ENCODE results near the gene FYN. TPM values are rescaled to one million over a fixed set of nuclear protein-coding genes. Genes with fewer than 3 reads are reported as not detected.

FYN gene
- total RNA-seq, 1 experiment from 2014 or later: 249 TPM

DNA sequence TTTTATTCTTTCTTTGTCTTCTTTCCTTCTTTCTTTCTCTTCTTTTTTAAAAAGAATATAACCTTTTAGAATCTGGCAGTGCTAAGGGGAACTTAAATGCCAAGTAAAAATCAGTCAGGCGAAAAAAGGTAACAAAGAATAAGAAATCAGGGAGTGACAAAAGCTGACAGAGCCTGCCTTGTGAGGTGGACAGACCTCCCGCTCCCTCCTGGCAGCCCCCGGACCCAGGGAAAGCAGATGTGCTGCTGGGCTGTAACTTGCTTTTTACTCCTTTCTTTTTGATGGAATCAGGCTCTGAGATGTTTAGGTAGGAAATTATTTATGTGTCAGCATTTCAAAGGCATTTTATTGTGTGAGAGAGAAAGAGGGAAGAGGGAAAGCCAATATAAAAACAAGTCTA is 172.1 kb downstream of the FYN start:
- Histone ChIP-seq H4K20me1 (ENCODE audit: insufficient read depth, low read depth, low read length) (no peaks in the 10 kb centered on the region), H3K4me1 (ENCODE audit: low read length) (peaks cover 15% of the 10 kb centered on the region), H3K27me3 (ENCODE audit: low read length) (no peaks in the 10 kb centered on the region), H3K9ac (ENCODE audit: low read length) (no peak overlapping the region), H3K9me3 (ENCODE audit: low read length) (no peaks in the 10 kb centered on the region), H3K9me2 (replicated peaks; ENCODE audit: insufficient read depth, low read length) (no peaks in the 10 kb centered on the region), H3K36me3 (ENCODE audit: insufficient read depth, low read length) (peaks cover 34% of the 10 kb centered on the region; the same call in 1 of the 2 replicates), H3K4me2 (ENCODE audit: low read depth, low read length, poor library complexity, severe bottlenecking) (no peak overlapping the region), H3K79me2 (ENCODE audit: low read length) (peaks cover 2% of the 10 kb centered on the region; the same call in 1 of the 2 replicates), H2AFZ (ENCODE audit: low read length) (no peak overlapping the region), H3K27ac (ENCODE audit: low read length) (no peak overlapping the region), H3K4me3 (ENCODE audit: low read length) (no peak overlapping the region)
- DNase-seq: no peak

DNA sequence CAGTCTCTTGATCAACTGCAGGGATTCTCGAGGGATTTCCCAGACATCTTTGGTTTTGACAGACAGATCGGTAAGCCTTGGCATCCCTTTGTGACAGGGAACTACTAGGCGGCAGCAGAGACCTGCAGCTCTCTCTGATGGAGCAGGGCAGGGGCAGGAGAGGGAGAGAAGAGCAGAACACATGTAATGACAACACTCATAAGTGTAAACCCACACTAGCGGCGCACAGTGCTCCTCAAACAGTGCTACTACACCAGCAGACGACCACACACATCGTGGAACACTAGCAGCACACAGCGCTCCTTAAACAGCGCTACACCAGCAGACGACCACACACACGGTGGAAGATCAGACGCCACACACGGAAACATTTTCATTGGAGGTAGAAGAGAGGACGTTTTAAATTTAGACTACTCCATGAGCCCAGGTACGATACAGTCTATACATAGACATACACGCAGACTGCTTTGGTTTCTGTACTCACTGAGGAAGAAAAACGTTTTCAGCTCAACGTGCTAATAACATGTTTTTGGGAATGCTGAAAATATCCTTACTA is 173.0 kb downstream of the FYN start:
- Histone ChIP-seq H3K4me1 (ENCODE audit: low read length) (peaks cover 12% of the 10 kb centered on the region), H3K9ac (ENCODE audit: low read length) (no peak overlapping the region), H3K79me2 (ENCODE audit: low read length) (no peaks in the 10 kb centered on the region), H3K27me3 (ENCODE audit: low read length) (no peaks in the 10 kb centered on the region), H4K20me1 (ENCODE audit: insufficient read depth, low read depth, low read length) (no peaks in the 10 kb centered on the region), H3K27ac (ENCODE audit: low read length) (no peak overlapping the region), H3K4me3 (ENCODE audit: low read length) (no peak overlapping the region), H3K4me2 (ENCODE audit: low read depth, low read length, poor library complexity, severe bottlenecking) (no peak overlapping the region), H3K9me2 (replicated peaks; ENCODE audit: insufficient read depth, low read length) (no peaks in the 10 kb centered on the region), H2AFZ (ENCODE audit: low read length) (no peak overlapping the region), H3K36me3 (ENCODE audit: insufficient read depth, low read length) (peaks cover 38% of the 10 kb centered on the region; the same call in 1 of the 2 replicates), H3K9me3 (ENCODE audit: low read length) (no peaks in the 10 kb centered on the region)
- DNase-seq: no peak

DNA sequence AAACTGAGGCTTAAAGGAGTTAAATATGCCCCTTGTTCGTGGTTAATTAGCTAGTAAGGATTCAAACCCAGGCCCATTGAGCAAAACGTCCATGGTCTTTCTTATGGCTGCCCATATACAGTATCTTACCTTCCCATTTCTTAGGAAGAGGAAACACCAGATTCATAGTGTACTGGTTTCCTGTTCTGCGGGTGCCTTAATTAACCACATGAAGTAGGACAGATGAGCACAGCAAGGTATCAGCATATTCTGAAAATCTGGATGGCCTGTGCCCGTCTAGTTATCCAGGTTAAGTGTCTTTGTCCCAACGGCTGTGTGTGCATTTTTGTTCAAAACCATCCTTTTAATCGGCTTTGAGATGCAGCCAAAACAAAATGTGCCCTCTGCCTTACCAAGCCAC is 174.1 kb downstream of the FYN start:
- Histone ChIP-seq H3K4me3 (ENCODE audit: low read length) (no peak overlapping the region), H3K79me2 (ENCODE audit: low read length) (no peaks in the 10 kb centered on the region), H3K27me3 (ENCODE audit: low read length) (no peaks in the 10 kb centered on the region), H3K9ac (ENCODE audit: low read length) (no peak overlapping the region), H3K27ac (ENCODE audit: low read length) (no peak overlapping the region), H3K9me3 (ENCODE audit: low read length) (no peaks in the 10 kb centered on the region), H3K36me3 (ENCODE audit: insufficient read depth, low read length) (peaks cover 44% of the 10 kb centered on the region; the same call in 1 of the 2 replicates), H3K4me1 (ENCODE audit: low read length) (peaks cover 9% of the 10 kb centered on the region), H4K20me1 (ENCODE audit: insufficient read depth, low read depth, low read length) (no peaks in the 10 kb centered on the region), H2AFZ (ENCODE audit: low read length) (no peak overlapping the region), H3K9me2 (replicated peaks; ENCODE audit: insufficient read depth, low read length) (no peaks in the 10 kb centered on the region), H3K4me2 (ENCODE audit: low read depth, low read length, poor library complexity, severe bottlenecking) (no peak overlapping the region)
- no peak for DNase-seq

DNA sequence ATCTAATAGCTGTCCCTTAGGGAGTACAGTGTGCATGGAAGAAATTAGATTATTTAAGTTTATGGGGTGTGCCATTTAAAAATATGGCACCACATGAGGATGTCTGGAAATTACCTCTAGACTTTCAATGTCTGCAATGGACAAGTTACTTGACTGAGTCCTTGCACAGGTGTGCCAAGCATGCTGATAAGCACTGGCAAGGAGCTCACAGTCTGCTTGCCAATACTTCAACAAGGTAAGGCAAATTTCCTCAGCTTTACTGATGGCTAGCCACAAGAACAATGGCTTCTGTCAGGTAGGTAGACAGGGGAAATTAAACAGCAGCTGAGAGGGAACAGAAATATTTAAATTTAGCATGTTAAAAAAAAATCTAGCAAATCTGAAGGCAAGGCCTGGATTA is 176.4 kb downstream of the FYN start:
- no peak overlapping the region for H3K27ac ChIP-seq (ENCODE audit: low read length)
- no peak overlapping the region for H3K9ac ChIP-seq (ENCODE audit: low read length)
- H3K9me3 ChIP-seq (ENCODE audit: low read length): no peaks in the 10 kb centered on the region
- H3K4me3 ChIP-seq (ENCODE audit: low read length): no peak overlapping the region
- H3K36me3 ChIP-seq (ENCODE audit: insufficient read depth, low read length): peaks cover 37% of the 10 kb centered on the region; the same call in 1 of the 2 replicates
- no peak for DNase-seq
- H3K4me2 ChIP-seq (ENCODE audit: low read depth, low read length, poor library complexity, severe bottlenecking): no peak overlapping the region
- H3K9me2 ChIP-seq (replicated peaks; ENCODE audit: insufficient read depth, low read length): no peaks in the 10 kb centered on the region
- H2AFZ ChIP-seq (ENCODE audit: low read length): no peak overlapping the region
- H3K4me1 ChIP-seq (ENCODE audit: low read length): peaks cover 3% of the 10 kb centered on the region; the same call in 1 of the 2 replicates
- H4K20me1 ChIP-seq (ENCODE audit: insufficient read depth, low read depth, low read length): no peaks in the 10 kb centered on the region
- H3K79me2 ChIP-seq (ENCODE audit: low read length): no peaks in the 10 kb centered on the region
- H3K27me3 ChIP-seq (ENCODE audit: low read length): no peaks in the 10 kb centered on the region

DNA sequence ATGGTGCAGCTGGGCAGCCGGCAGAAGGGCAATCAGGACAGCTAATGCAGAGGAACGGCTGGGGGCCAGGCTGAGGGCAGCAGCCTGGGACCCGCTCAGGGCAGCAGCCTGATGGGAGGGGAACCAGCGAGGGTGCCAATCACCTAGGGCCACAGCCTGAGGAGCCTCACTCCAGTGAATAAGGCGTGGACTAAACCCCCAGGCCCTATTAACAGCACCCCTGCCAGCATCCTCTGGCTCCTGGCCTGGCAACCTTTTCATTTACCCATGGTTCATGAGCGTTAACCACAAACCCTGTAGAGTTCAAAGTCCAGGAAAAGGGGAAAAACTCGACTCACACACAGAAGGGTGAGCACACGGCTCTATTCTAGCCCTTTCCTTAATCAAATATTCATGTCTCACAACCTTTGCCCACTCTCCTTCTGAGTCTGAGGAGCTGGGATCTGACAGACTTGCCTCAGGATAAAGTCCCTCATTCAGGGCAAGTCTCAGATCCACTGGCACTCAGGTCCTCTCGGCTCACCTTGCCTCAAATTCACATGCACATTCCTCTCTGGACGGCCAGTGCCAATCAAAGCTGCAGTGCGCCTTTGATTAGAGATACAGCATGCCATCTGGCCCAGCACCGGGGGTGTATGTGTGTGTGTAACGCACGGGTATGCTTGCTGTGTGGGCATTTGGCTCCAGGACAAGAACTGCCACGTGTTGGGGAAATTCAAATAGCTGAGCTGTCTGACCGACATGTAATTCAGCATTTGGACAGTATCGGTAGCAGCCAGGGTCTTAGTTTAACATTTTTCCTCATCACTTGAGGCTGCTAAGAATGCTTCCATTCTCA is 180.7 kb downstream of the FYN start:
- H3K9me2 ChIP-seq (replicated peaks; ENCODE audit: insufficient read depth, low read length): no peaks in the 10 kb centered on the region
- H3K4me2 ChIP-seq (ENCODE audit: low read depth, low read length, poor library complexity, severe bottlenecking): no peak overlapping the region
- H3K4me3 ChIP-seq (ENCODE audit: low read length): no peak overlapping the region
- H3K9me3 ChIP-seq (ENCODE audit: low read length): no peaks in the 10 kb centered on the region
- H3K27ac ChIP-seq (ENCODE audit: low read length): no peak overlapping the region
- H3K36me3 ChIP-seq (ENCODE audit: insufficient read depth, low read length): peaks cover 33% of the 10 kb centered on the region
- H4K20me1 ChIP-seq (ENCODE audit: insufficient read depth, low read depth, low read length): no peaks in the 10 kb centered on the region
- H3K79me2 ChIP-seq (ENCODE audit: low read length): no peaks in the 10 kb centered on the region
- H3K27me3 ChIP-seq (ENCODE audit: low read length): no peaks in the 10 kb centered on the region
- no peak overlapping the region for H2AFZ ChIP-seq (ENCODE audit: low read length)
- H3K4me1 ChIP-seq (ENCODE audit: low read length): peaks cover 2% of the 10 kb centered on the region; the same call in 1 of the 2 replicates
- DNase-seq: no peak
- H3K9ac ChIP-seq (ENCODE audit: low read length): no peak overlapping the region

DNA sequence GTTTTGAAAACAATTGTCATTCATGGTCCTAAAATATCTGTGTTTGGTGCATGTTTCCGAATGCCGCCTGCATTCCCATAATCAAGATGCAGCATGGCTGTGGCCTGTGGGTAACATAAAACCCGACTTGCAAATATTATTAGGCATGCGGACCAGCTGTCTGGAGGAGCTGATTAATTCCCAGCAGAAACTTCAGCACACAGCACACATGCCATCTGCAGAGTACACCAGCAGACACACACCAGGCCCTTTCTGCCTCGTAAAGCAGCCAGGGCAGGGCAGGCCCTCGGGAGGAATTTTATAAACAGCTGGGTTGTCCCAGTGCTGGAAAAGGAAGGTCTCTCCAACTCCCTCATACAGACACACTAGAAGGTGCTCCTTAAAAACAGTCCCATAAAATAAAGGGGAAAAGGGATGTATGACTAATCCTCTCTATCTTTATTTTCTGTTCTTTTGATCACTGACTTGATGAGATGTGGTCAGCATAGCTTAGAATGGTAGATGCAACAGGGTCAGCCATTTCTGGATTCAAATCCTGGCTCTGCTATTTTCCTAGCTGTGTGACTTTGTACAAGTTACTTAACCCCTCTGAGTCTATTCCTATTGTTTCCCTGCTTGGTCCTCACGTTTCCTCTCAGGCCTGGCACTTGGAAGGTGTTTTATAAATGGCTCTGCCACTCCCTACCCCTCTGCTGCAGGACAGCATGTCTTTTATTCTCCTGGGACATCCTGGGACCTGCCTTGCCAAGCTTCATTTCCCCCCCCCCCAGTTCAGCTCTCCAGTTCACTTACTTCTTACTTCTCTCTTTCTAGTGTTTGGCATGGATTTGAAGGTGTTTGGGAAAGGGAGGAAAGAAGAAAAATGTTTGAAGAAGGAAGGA is 181.7 kb downstream of the FYN start:
- no peak overlapping the region for H3K4me2 ChIP-seq (ENCODE audit: low read depth, low read length, poor library complexity, severe bottlenecking)
- H4K20me1 ChIP-seq (ENCODE audit: insufficient read depth, low read depth, low read length): no peaks in the 10 kb centered on the region

DNA sequence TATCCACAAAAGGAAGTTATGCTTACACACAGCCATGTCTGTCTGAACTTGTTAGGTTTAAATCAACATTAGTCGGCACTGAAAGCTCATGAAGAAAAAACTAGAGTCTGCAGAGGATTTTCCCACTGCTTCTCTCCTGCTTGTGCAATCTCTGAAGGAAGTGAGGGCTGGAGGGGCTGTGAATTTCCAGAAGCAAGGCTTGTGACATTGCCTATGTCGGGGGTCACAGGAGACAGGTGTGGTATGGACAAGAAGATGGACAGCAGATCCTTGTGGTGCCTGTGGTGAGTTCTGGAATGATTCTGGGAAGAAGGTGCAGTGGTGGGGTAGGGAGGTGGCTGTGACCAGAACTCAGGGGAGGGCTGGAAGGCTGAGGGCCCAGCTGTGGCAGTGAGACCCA is 183.3 kb downstream of the FYN start:
- no peaks in the 10 kb centered on the region for H3K9me3 ChIP-seq (ENCODE audit: low read length)
- peaks cover 24% of the 10 kb centered on the region for H3K36me3 ChIP-seq (ENCODE audit: insufficient read depth, low read length)
- DNase-seq: no peak
- no peaks in the 10 kb centered on the region for H3K79me2 ChIP-seq (ENCODE audit: low read length)
- no peaks in the 10 kb centered on the region for H3K4me1 ChIP-seq (ENCODE audit: low read length)
- no peak overlapping the region for H3K9ac ChIP-seq (ENCODE audit: low read length)
- H3K9me2 ChIP-seq (replicated peaks; ENCODE audit: insufficient read depth, low read length): no peaks in the 10 kb centered on the region
- H2AFZ ChIP-seq (ENCODE audit: low read length): no peak overlapping the region
- H4K20me1 ChIP-seq (ENCODE audit: insufficient read depth, low read depth, low read length): no peaks in the 10 kb centered on the region
- no peak overlapping the region for H3K27ac ChIP-seq (ENCODE audit: low read length)
- H3K4me3 ChIP-seq (ENCODE audit: low read length): no peak overlapping the region
- no peaks in the 10 kb centered on the region for H3K27me3 ChIP-seq (ENCODE audit: low read length)
- no peak overlapping the region for H3K4me2 ChIP-seq (ENCODE audit: low read depth, low read length, poor library complexity, severe bottlenecking)

More for the DNA sequence above, 181.7 kb downstream of the FYN start:
- DNase-seq: no peak
- no peak overlapping the region for H2AFZ ChIP-seq (ENCODE audit: low read length)
- no peaks in the 10 kb centered on the region for H3K27me3 ChIP-seq (ENCODE audit: low read length)
- H3K9me3 ChIP-seq (ENCODE audit: low read length): no peaks in the 10 kb centered on the region
- H3K27ac ChIP-seq (ENCODE audit: low read length): no peak overlapping the region
- no peaks in the 10 kb centered on the region for H3K79me2 ChIP-seq (ENCODE audit: low read length)
- H3K9me2 ChIP-seq (replicated peaks; ENCODE audit: insufficient read depth, low read length): no peaks in the 10 kb centered on the region
- H3K9ac ChIP-seq (ENCODE audit: low read length): no peak overlapping the region
- peaks cover 33% of the 10 kb centered on the region for H3K36me3 ChIP-seq (ENCODE audit: insufficient read depth, low read length)
- no peak overlapping the region for H3K4me3 ChIP-seq (ENCODE audit: low read length)
- H3K4me1 ChIP-seq (ENCODE audit: low read length): no peaks in the 10 kb centered on the region

DNA sequence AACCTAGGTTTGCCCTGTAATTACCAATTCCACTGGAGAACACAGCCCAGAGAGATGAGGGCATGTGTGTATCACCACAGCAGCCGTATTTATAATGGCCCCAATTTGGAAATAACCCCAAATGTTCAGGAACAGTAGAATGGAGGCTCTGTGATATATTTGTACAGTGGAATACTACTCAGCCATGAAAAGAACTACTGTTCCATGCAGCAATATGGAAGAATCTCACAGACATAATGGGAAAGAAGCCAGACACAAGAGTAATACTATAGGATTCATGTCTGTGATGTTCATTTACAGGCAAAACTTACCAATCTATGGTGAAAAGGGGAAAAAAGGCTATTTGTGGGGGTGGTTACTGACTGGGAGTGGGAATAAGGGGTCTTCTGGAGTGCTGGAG is 183.8 kb downstream of the FYN start:
- Histone ChIP-seq H3K27me3 (ENCODE audit: low read length) (no peaks in the 10 kb centered on the region), H3K9me2 (replicated peaks; ENCODE audit: insufficient read depth, low read length) (no peaks in the 10 kb centered on the region), H4K20me1 (ENCODE audit: insufficient read depth, low read depth, low read length) (no peaks in the 10 kb centered on the region), H3K4me3 (ENCODE audit: low read length) (no peak overlapping the region), H3K79me2 (ENCODE audit: low read length) (no peaks in the 10 kb centered on the region), H3K4me2 (ENCODE audit: low read depth, low read length, poor library complexity, severe bottlenecking) (no peak overlapping the region), H2AFZ (ENCODE audit: low read length) (no peak overlapping the region), H3K4me1 (ENCODE audit: low read length) (no peaks in the 10 kb centered on the region), H3K9me3 (ENCODE audit: low read length) (no peaks in the 10 kb centered on the region), H3K27ac (ENCODE audit: low read length) (no peak overlapping the region), H3K9ac (ENCODE audit: low read length) (no peak overlapping the region), H3K36me3 (ENCODE audit: insufficient read depth, low read length) (peaks cover 24% of the 10 kb centered on the region)
- no peak for DNase-seq

Data from Karpas-422 (cell line).